Measurements from ENCODE around the gene SLIT3. TPM values are rescaled to one million over a fixed set of nuclear protein-coding genes. Genes with fewer than 3 reads are reported as not detected.

SLIT3 gene
- total and polyA plus RNA-seq, 10 of the 15 experiments (the other 5 are each of a cell fraction or from before 2014, with no cell fraction given): 0.05 TPM; not detected in 9

- TF ChIP-seq CBX3 (IDR thresholded peaks at IDR 0.05; ENCODE audit: borderline replicate concordance, low read depth): no peak
Measured at GRCh38 chr5:168961681-168962080, 339.3 kb downstream of the SLIT3 start (continued).

DNA sequence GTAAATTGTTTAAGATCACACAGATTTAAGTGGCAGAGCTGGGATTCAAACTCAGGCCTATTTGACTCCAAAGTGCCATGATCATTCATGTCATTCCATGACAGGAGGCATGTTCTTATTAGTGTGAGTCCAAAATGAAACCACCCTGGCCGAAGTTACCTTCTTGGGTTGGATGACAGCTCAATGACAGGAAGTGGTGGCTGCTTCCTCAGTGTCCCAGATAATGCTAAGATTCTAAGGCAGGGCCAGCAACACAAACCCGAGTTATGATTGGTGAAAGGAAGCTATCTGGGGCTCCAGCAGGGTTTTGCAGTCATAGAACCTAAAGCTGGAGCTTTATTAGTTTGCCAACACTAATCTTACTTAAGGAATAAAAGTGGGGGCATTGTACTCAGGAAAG, 340.4 kb downstream of the SLIT3 start:
- Histone ChIP-seq H3K79me2 (ENCODE audit: control insufficient read depth, insufficient read depth, low read length) (no peaks in the 10 kb centered on the region), H3K9ac (ENCODE audit: control insufficient read depth, insufficient read depth, low read length) (no peak overlapping the region), H3K36me3 (ENCODE audit: control insufficient read depth in 2 of 2, insufficient read depth in 2 of 2, low read length in 1 of 2) (no peaks in the 10 kb centered on the region), H3K4me3 (no peak overlapping the region), H4K20me1 (ENCODE audit: control insufficient read depth, insufficient read depth) (no peaks in the 10 kb centered on the region), H3K9me3 (replicated peaks; ENCODE audit: control insufficient read depth, insufficient read depth, low read length) (no peaks in the 10 kb centered on the region), H3K27ac (ENCODE audit: control insufficient read depth, insufficient read depth) (no peak overlapping the region), H3K27me3 (replicated peaks in 1 of 2; ENCODE audit: control insufficient read depth in 2 of 2, insufficient read depth in 2 of 2, low read length in 1 of 2) (no peaks in the 10 kb centered on the region; a peak in 2 of 4 replicates), H2AFZ (ENCODE audit: control insufficient read depth, low read depth, low read length) (no peak overlapping the region), H3K4me2 (ENCODE audit: control insufficient read depth, insufficient read depth) (no peak overlapping the region), H3K4me1 (ENCODE audit: control insufficient read depth, insufficient read depth, low read length) (no peaks in the 10 kb centered on the region)
- WGBS (ENCODE audit: insufficient coverage, insufficient replicate concordance, low lambda C conversion rate, missing lambda C conversion rate): 0% methylated on average over 2 of the region's 2 CpGs
- ChIA-PET POLR2A (no interaction called here), CTCF (no interaction called here), SMC1A (ENCODE audit: uncharacterized antibody, unreplicated experiment) (interaction anchor here (0.7 to 0.8 kb wide), 2 partner anchors 13 to 27 kb away, joined by 3 to 4 read pairs; no protein-coding TSS in a partner anchor), RAD21 (ENCODE audit: unreplicated experiment) (no interaction called here)
- DNase-seq (ENCODE audit: low read depth, low spot score) (no peak), ATAC-seq (no peak), FAIRE-seq (no peak)
- no TSS peak for BruUV-seq (replicated peaks)
- in situ Hi-C loops (cut with MboI): no loop called here
- intact Hi-C loops (cut with micrococcal nuclease; ENCODE audit: unreplicated experiment): no loop called here
- TF ChIP-seq CEBPB (IDR thresholded peaks at IDR 0.05; ENCODE audit: borderline replicate concordance in 1 of 2, low read depth in 2 of 2, low read length in 2 of 2): no peak
- TF ChIP-seq SUPT20H (IDR thresholded peaks at IDR 0.05; ENCODE audit: borderline replicate concordance, control insufficient read depth, low read depth, low read length): no peak
- no peak for TF ChIP-seq PKNOX1 (IDR thresholded peaks at IDR 0.05)
- TF ChIP-seq, protein P1, sequence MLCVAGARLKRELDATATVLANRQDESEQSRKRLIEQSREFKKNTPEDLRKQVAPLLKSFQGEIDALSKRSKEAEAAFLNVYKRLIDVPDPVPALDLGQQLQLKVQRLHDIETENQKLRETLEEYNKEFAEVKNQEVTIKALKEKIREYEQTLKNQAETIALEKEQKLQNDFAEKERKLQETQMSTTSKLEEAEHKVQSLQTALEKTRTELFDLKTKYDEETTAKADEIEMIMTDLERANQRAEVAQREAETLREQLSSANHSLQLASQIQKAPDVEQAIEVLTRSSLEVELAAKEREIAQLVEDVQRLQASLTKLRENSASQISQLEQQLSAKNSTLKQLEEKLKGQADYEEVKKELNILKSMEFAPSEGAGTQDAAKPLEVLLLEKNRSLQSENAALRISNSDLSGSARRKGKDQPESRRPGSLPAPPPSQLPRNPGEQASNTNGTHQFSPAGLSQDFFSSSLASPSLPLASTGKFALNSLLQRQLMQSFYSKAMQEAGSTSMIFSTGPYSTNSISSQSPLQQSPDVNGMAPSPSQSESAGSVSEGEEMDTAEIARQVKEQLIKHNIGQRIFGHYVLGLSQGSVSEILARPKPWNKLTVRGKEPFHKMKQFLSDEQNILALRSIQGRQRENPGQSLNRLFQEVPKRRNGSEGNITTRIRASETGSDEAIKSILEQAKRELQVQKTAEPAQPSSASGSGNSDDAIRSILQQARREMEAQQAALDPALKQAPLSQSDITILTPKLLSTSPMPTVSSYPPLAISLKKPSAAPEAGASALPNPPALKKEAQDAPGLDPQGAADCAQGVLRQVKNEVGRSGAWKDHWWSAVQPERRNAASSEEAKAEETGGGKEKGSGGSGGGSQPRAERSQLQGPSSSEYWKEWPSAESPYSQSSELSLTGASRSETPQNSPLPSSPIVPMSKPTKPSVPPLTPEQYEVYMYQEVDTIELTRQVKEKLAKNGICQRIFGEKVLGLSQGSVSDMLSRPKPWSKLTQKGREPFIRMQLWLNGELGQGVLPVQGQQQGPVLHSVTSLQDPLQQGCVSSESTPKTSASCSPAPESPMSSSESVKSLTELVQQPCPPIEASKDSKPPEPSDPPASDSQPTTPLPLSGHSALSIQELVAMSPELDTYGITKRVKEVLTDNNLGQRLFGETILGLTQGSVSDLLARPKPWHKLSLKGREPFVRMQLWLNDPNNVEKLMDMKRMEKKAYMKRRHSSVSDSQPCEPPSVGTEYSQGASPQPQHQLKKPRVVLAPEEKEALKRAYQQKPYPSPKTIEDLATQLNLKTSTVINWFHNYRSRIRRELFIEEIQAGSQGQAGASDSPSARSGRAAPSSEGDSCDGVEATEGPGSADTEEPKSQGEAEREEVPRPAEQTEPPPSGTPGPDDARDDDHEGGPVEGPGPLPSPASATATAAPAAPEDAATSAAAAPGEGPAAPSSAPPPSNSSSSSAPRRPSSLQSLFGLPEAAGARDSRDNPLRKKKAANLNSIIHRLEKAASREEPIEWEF (IDR thresholded peaks at IDR 0.05; ENCODE audit: insufficient replicate concordance, low read depth, low read length): no peak
- no peak for TF ChIP-seq GATAD2B (conservative IDR thresholded peaks at IDR 0.05; ENCODE audit: low read depth)
- no peak for TF ChIP-seq TCF3 (IDR thresholded peaks at IDR 0.05; ENCODE audit: borderline replicate concordance, insufficient read depth, low read depth, low read length)
- TF ChIP-seq NR2C1 (IDR thresholded peaks at IDR 0.05): no peak
- no peak for TF ChIP-seq NFXL1 (IDR thresholded peaks at IDR 0.05; ENCODE audit: borderline replicate concordance)
- TF ChIP-seq ASH2L (IDR thresholded peaks at IDR 0.05; ENCODE audit: borderline replicate concordance, low read depth): no peak
- TF ChIP-seq KAT2A (conservative IDR thresholded peaks at IDR 0.05; ENCODE audit: control insufficient read depth, low read depth, low read length): no peak
- TF ChIP-seq HSF1 (IDR thresholded peaks at IDR 0.05; ENCODE audit: low read depth, low read length): no peak
- no peak for TF ChIP-seq NRF1 (conservative IDR thresholded peaks at IDR 0.05; ENCODE audit: low read depth, low read length)
- TF ChIP-seq NR2C2 (IDR thresholded peaks at IDR 0.05; ENCODE audit: borderline replicate concordance, control insufficient read depth, insufficient read length, low read depth): no peak
